HepG2 (cell line): Measurements from ENCODE around the gene LENEP. TPM values are rescaled to one million over a fixed set of nuclear protein-coding genes. Genes with fewer than 3 reads are reported as not detected.

Experiments
- BORCS8-MEF2B ChIP-seq: sonication (generic); formaldehyde crosslinking; IDR thresholded peaks from 2 replicates; pipeline ENCODE4 v1.8.0; 2022; ENCODE audit warnings: mild to moderate bottlenecking, missing genetic modification reagents
- BRF2 ChIP-seq: sonication (generic); formaldehyde crosslinking; IDR thresholded peaks from 2 replicates; pipeline ENCODE4 v1.8.1; 2022; ENCODE audit warnings: mild to moderate bottlenecking, missing genetic modification reagents
- CENPX ChIP-seq: sonication (generic); formaldehyde crosslinking; IDR thresholded peaks from 2 replicates; pipeline ENCODE4 v1.9.0; 2021; ENCODE audit warnings: mild to moderate bottlenecking, missing genetic modification reagents, moderate library complexity
- CREB1 ChIP-seq, 2 experiments: fragments of 450-650 bp in 1 of 2; IDR thresholded peaks; 2 replicates each; pipeline ENCODE4 v1.6.1; 2016 to 2017; ENCODE audit warnings: control low read depth in 1 of 2, mild to moderate bottlenecking in 1 of 2, missing compliant biosample characterization in 1 of 2, missing genetic modification characterization in 1 of 2
- CREB3 ChIP-seq: sonication (generic); formaldehyde crosslinking; IDR thresholded peaks from 2 replicates; pipeline ENCODE4 v1.5.0; 2020; ENCODE audit warnings: missing genetic modification reagents
- DZIP1 ChIP-seq: sonication (generic); formaldehyde crosslinking; IDR thresholded peaks from 2 replicates; pipeline ENCODE4 v1.5.0; 2020; ENCODE audit warnings: mild to moderate bottlenecking, missing genetic modification reagents
- FOXM1 ChIP-seq: sonication (generic); formaldehyde crosslinking; IDR thresholded peaks from 2 replicates; pipeline ENCODE4 v1.5.0; 2020; ENCODE audit warnings: missing genetic modification reagents
- HCFC1 ChIP-seq: fragments of 150-350 bp; IDR thresholded peaks from 2 replicates; pipeline ENCODE4 v1.6.1; 2014; ENCODE audit warnings: low read depth, low read length
- HOXD1 ChIP-seq: sonication (generic); formaldehyde crosslinking; IDR thresholded peaks from 2 replicates; pipeline ENCODE4 v1.5.0; 2020; ENCODE audit warnings: missing genetic modification reagents
- IKZF4 ChIP-seq: sonication (generic); formaldehyde crosslinking; IDR thresholded peaks from 2 replicates; pipeline ENCODE4 v1.5.1; 2020; ENCODE audit warnings: borderline replicate concordance, mild to moderate bottlenecking, low read depth, missing genetic modification reagents; ENCODE audit errors: not compliant biosample characterization
- PAX8 ChIP-seq: sonication (generic); formaldehyde crosslinking; IDR thresholded peaks from 2 replicates; pipeline ENCODE4 v1.8.0; 2022; ENCODE audit warnings: mild to moderate bottlenecking, missing genetic modification reagents, borderline replicate concordance
- PRPF4 ChIP-seq: fragments of 200-400 bp; formaldehyde crosslinking; IDR thresholded peaks from 2 replicates; pipeline ENCODE4 v1.6.1; 2016; ENCODE audit warnings: low read length, low read depth; ENCODE audit not compliant: poor library complexity, severe bottlenecking
- RNF219 ChIP-seq: sonication (generic); formaldehyde crosslinking; IDR thresholded peaks from 2 replicates; pipeline ENCODE4 v1.5.0; 2020; ENCODE audit warnings: mild to moderate bottlenecking, missing genetic modification reagents
- SNAPC4 ChIP-seq: sonication (generic); formaldehyde crosslinking; IDR thresholded peaks from 2 replicates; pipeline ENCODE4 v1.4.0; 2020; ENCODE audit warnings: mild to moderate bottlenecking, missing genetic modification reagents
- TSC22D2 ChIP-seq: sonication (generic); formaldehyde crosslinking; IDR thresholded peaks from 2 replicates; pipeline ENCODE4 v1.5.1; 2020; ENCODE audit warnings: missing genetic modification reagents, mild to moderate bottlenecking, borderline replicate concordance
- ZFP36L1 ChIP-seq: sonication (generic); formaldehyde crosslinking; IDR thresholded peaks from 2 replicates; pipeline ENCODE4 v1.8.0; 2022; ENCODE audit warnings: mild to moderate bottlenecking, missing genetic modification reagents, moderate library complexity
- ZNF766 ChIP-seq: sonication (generic); formaldehyde crosslinking; IDR thresholded peaks from 2 replicates; pipeline ENCODE4 v1.5.0; 2020; ENCODE audit warnings: missing genetic modification reagents, borderline replicate concordance
- polyA plus RNA-seq, 8 experiments: library from polyadenylated mRNA; depleted of rRNA in 3 of 8; stranded (reverse) in 7 of 8; unstranded in 1 of 8; fragments of >200 nt; fragmentation: Illumina TruSeq in 4 of 8; extraction: Trizol in 4 of 8; gene quantifications; 2 replicates each; pipeline versions ENCODE4 v1.2.1 to v1.2.3, GENCODE V29; 2011 to 2016; ENCODE audit warnings: low read depth in 4 of 8, missing spikeins in 1 of 8, mixed read lengths in 1 of 8; ENCODE audit not compliant: insufficient read depth in 1 of 8
- total RNA-seq, 5 experiments: library from RNA; depleted of rRNA; stranded (reverse); fragments of >200 nt; fragmentation: Illumina TruSeq; extraction: Trizol; gene quantifications; 2 replicates each; pipeline ENCODE4 v1.2.3, GENCODE V29; 2016; ENCODE audit warnings: low read depth in 1 of 5

The LENEP gene
- total and polyA plus RNA-seq, 2 of the 13 experiments (the other 11 are each of a cell fraction or from before 2014, with no cell fraction given): 0.29 TPM; not detected in 1

GRCh38 chr1:154974808-154975408 lies 18.5 kb upstream of the LENEP start (continued):
- TF ChIP-seq SNAPC4 (CRISPR knock-in tag): no peak
- TF ChIP-seq RNF219 (CRISPR knock-in tag): no peak
- TF ChIP-seq CENPX (CRISPR knock-in tag): no peak
- TF ChIP-seq PAX8 (CRISPR knock-in tag): no peak
- TF ChIP-seq CREB1 (IDR thresholded peaks at IDR 0.05): no peak
- no peak for TF ChIP-seq CREB1 (CRISPR knock-in tag; IDR thresholded peaks at IDR 0.05)
- TF ChIP-seq BORCS8-MEF2B (CRISPR knock-in tag): no peak; the same call in 1 of the 2 replicates
- no peak for TF ChIP-seq FOXM1 (CRISPR knock-in tag)
- TF ChIP-seq ZFP36L1 (CRISPR knock-in tag): no peak
- TF ChIP-seq DZIP1 (CRISPR knock-in tag): no peak
- no peak for TF ChIP-seq PRPF4
- no peak for TF ChIP-seq TSC22D2 (CRISPR knock-in tag)
- 0 out of 2 replicates have a peak, but pooled peaks have one; percentile 14 for TF ChIP-seq ZNF766 (CRISPR knock-in tag)
- TF ChIP-seq CREB3 (CRISPR knock-in tag): no peak
- TF ChIP-seq HCFC1: no peak
- TF ChIP-seq HOXD1 (CRISPR knock-in tag): no peak; the same call in 1 of the 2 replicates
- TF ChIP-seq BRF2: no peak; the same call in 1 of the 2 replicates
- no peak for TF ChIP-seq IKZF4 (CRISPR knock-in tag)
